Epidermal melanocyte (primary cell): ENCODE data around the gene PRR5L.
A peak's percentile ranks its signal among the peaks of the same experiment; 100 is the strongest.
"Not testable (repeated sequence)": the region's sequence is repeated elsewhere in the genome, so short reads cannot be mapped to it uniquely, and the experiment has no call there.

Experiments used
- DNase-seq: peaks from one replicate; pipeline ENCODE4 v3.0.0; 2011; ENCODE audit warnings: low spot score; ENCODE audit not compliant: insufficient read length

PRR5L gene

DNA sequence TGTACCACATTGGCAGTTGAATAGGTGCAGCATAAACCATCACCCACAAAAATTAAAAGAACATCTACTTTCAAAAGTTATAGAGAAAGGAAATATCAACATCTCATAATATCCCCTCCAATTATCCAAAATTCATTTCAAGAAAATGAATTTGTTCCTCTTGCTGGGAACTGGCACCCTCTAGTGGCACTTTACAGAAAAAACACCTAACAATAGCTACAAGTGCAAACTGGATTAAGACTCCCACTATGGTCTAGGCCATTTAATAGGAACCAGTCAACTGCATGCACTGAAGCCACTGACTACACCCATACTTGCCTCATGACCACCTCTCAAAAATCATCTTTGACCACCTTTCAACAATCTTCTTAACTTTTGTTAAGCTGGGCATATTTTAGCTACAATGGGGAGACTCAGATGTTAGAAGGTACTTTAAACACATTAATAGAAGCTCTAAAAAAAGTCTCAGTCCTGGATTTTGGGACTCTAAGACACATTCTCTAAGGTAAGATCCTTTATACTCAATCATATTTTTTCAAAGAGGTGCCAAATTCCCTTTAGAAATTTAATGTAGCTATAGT lies 196.7 kb downstream of the PRR5L start:
- peak; percentile 33 for DNase-seq

DNA sequence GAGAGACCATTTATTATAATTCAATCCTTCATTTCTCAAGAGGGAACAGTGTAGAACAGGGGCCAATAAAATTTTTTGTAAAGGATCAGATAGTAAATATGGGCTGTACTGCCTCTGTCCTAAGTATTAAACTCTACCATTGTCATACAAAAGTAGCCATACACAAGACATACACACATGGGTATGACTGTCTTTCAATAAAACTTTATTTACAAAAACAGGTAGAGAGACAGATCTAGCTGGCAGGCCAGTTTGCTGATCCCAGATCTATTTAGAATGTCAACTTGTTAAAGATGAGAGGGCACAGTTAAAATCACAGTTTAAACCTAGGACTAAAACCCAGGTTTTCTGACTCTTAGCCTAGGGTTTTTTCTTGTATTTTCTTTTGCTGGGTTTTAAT lies 197.2 kb downstream of the PRR5L start:
- DNase-seq = no peak

GRCh38 chr11:36498721-36499120 lies 202.6 kb downstream of the PRR5L start:
- DNase-seq = no peak

- DNase-seq = no peak
These were observed 203.2 kb downstream of the PRR5L start for GRCh38 chr11:36499315-36499714.

- no peak for DNase-seq
These were observed 204.2 kb downstream of the PRR5L start for GRCh38 chr11:36500315-36500721.

GRCh38 chr11:36501236-36501635 lies 205.1 kb downstream of the PRR5L start:
- DNase-seq = no peak

GRCh38 chr11:36507824-36508489 lies 211.9 kb downstream of the PRR5L start:
- no peak for DNase-seq

DNA sequence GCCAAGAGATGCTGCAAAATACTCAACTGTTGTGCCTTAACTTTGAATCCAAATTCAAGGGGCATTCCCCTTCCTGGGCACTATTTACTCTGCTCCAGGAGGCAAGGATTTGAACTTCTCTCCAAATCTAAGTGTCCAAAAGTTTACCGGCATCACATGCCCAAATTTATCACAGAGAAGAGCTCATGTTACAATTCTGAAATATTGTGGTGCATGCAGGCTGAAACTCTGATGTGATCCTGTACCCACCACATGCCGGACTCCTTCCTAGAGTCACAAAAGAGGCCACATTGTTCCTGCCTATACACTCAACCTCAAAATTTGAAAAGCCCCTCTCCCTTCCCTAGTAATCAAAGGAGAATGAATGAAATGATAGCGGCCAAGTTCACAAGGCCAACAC lies 212.7 kb downstream of the PRR5L start:
- no peak for DNase-seq

- DNase-seq = no peak
These were observed 213.1 kb downstream of the PRR5L start for GRCh38 chr11:36509201-36509639.

- peak; percentile 74 for DNase-seq
These were observed 213.9 kb downstream of the PRR5L start, which contains the start of gene TRAF6 for GRCh38 chr11:36509694-36510593. Gene TRAF6 (minus strand): TSS chr11:36510272. CDS start chr11:36501515, 8,757 bp downstream.

GRCh38 chr11:36510594-36510942 lies 214.5 kb downstream of the PRR5L start:
- DNase-seq = no peak

- not testable (repeated sequence) for DNase-seq
These were observed 215.0 kb downstream of the PRR5L start for GRCh38 chr11:36511062-36511461.

GRCh38 chr11:36512016-36512415 lies 215.9 kb downstream of the PRR5L start:
- DNase-seq = no peak

GRCh38 chr11:36513965-36514364 lies 217.9 kb downstream of the PRR5L start:
- no peak for DNase-seq
